ENCODE measurements around the gene PRR35.

- TF ChIP-seq CTCF (IDR thresholded peaks at IDR 0.05; ENCODE audit: low read depth, low read length, poor library complexity, severe bottlenecking) = no peak
- TF ChIP-seq EZH2phosphoT487 (IDR thresholded peaks at IDR 0.05; ENCODE audit: borderline replicate concordance, low read length) = no peak
These were observed 30.1 kb downstream of the PRR35 start for GRCh38 chr16:590188-590814.

Data from DOHH2 (cell line).